H7 (cell line): ENCODE data around the gene FSIP2. TPM values are rescaled to one million over a fixed set of nuclear protein-coding genes. Genes with fewer than 3 reads are reported as not detected.

ENCODE experiments used
- DNase-seq: peaks from one replicate; pipeline ENCODE4 v3.0.0; 2012
- H3K27me3 ChIP-seq: 2 replicates; pipeline ENCODE4 v1.6.0; 2011; ENCODE audit warnings: mild to moderate bottlenecking, low read length; ENCODE audit not compliant: control insufficient read depth, insufficient read depth
- H3K36me3 ChIP-seq: replicated peaks from 2 replicates; pipeline ENCODE4 v1.5.1; 2011; ENCODE audit warnings: low read length; ENCODE audit not compliant: control insufficient read depth, insufficient read depth
- H3K4me3 ChIP-seq: 2 replicates; pipeline ENCODE4 v1.5.1; 2011; ENCODE audit warnings: low read depth, mild to moderate bottlenecking, control low read depth, low read length, moderate library complexity; ENCODE audit not compliant: insufficient read depth
- total RNA-seq: library from RNA; depleted of rRNA; stranded (reverse); fragments of >200 nt; shearing (Covaris generic); gene quantifications from 2 replicates; pipeline ENCODE4 v1.2.3, GENCODE V29; 2014

Gene FSIP2
- total RNA-seq, 1 experiment from 2014 or later, result 2.6 TPM

DNA sequence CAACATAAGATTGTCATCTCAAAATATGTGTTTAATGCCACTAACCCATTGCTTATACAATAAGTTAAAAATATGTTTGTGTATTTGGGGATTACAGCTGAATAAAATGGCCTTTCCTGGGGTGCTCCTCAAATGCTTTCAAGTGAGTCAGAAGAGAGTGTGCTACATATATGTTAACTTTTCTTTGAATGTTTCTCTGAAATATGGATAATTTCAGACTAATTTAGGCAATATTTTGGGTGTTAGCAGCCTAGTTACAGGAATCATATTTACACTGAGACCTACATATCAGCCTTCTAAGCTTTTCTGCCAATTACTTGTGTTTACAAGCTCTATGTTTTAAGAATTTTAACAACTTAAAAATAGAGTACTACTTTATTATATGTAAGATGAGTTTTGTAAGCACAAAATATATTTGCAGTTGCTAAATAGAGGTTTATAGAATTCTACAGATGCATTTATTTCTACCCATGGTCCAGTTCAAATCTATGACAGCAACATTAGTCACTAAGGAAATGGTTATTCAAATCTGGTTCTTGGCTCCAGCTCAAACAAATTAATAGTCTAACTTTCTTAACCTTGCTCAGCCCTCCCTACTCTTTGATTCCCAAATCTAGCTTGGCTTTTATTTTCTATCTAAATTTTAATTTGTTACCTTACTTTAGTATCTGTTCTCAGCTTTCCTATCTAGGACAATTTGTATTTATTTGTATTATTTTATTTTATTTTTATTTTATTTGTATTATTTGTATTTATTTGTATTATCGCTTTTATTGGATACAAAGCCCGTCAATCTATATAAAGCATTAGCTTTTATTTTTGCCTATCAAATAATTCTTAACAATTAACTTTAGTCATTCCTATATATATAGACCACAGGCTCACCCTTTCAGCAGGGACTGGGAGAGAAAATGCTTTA, 48.9 kb downstream of the FSIP2 start:
- DNase-seq, result no peak
- no peak overlapping the region for H3K4me3 ChIP-seq
- no peaks in the 10 kb centered on the region for H3K36me3 ChIP-seq
- no peaks in the 10 kb centered on the region for H3K27me3 ChIP-seq

DNA sequence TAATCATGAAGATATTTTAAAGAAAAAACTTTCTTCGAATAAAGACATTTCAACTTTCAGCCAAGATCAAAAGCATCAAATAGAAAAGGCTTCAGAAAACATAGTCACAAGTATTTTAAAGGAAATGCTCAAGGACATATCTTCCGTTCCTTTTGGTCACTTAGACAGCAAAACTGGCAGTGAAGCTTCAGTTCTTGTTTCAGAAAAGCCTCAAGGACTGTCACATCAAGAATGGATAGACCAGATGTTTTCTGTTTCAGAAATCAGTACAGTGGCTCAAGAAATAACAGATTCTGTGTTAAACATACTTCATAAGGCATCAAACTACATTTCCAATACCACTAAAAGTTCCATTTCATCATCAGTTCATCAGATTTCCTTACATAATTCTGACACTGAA, 51.8 kb downstream of the FSIP2 start:
- DNase-seq, result no peak
- H3K27me3 ChIP-seq, result no peaks in the 10 kb centered on the region
- H3K4me3 ChIP-seq, result no peak overlapping the region
- H3K36me3 ChIP-seq, result no peaks in the 10 kb centered on the region

DNA sequence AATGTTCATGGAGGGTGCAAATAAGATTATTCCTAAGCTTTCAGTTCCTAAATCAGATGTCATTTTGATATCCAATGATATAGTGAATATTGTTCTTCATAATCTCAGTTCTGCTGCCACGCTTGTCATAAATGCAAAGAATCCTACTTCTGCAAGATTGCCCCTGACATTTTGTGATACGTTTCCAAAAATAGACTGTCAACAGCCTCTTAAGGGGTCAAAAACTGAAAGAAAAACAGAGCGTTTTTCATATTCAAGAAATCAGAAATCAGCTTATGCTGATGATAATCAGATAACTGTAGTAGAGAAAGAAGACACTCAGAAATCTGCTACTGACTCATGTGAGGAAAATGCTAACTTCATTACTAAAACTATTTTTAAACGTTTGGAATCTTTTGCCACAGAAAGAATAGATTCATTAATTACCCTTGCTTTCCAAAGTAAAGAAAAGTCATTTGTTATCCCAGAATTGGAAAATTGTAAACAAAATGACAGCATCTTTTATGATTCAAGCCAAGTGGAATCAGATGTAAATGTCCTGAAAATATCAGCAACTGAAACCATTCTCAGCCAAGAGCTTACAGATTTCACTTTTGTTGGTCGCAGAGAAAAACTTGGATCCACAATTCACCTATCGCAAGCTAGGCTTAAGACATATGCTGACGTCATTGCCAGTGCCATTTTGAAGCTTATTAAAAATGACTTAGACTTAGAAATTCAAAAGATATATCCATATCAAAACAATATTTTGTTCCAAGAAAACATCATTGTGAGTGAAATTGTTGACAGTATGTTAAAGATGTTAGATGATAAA, 55.1 kb downstream of the FSIP2 start:
- no peaks in the 10 kb centered on the region for H3K36me3 ChIP-seq
- no peak overlapping the region for H3K4me3 ChIP-seq
- no peaks in the 10 kb centered on the region for H3K27me3 ChIP-seq
- DNase-seq, result no peak

DNA sequence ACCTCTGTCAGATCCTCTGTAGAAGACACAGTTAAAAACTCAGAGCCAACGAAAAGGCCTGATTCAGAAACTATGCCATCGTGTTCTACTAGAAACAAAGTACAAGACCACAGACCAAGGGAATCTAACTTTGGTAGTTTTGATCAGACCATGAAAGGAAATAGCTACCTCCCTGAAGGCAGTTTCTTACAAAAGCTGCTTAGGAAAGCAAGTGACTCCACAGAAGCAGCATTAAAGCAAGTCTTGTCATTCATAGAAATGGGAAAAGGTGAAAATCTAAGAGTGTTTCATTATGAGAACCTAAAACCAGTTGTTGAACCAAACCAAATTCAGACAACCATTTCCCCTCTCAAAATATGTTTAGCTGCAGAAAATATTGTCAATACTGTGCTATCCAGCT, 58.2 kb downstream of the FSIP2 start:
- Histone ChIP-seq H3K4me3 (no peak overlapping the region), H3K27me3 (no peaks in the 10 kb centered on the region), H3K36me3 (no peaks in the 10 kb centered on the region)
- DNase-seq, result no peak

DNA sequence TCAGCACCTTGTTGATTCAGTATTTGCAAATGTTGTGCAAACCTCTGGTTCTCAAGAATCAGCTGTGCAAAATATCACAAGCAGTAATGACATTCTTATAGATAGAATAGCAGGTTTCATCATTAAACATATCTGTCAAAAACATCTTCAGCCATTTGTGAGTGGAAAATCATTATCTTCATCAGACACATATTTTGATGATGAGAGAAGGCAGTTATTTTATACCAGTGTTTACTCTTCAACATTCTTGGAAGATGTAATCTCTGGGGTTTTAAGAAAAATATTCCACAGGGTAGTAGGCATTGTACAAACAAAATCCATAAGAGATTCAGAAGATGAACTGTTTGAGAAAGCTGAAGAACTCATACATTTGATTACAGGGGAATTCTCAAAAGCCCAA, 64.3 kb downstream of the FSIP2 start:
- Histone ChIP-seq H3K4me3 (no peak overlapping the region), H3K36me3 (no peaks in the 10 kb centered on the region), H3K27me3 (no peaks in the 10 kb centered on the region)
- no peak for DNase-seq

DNA sequence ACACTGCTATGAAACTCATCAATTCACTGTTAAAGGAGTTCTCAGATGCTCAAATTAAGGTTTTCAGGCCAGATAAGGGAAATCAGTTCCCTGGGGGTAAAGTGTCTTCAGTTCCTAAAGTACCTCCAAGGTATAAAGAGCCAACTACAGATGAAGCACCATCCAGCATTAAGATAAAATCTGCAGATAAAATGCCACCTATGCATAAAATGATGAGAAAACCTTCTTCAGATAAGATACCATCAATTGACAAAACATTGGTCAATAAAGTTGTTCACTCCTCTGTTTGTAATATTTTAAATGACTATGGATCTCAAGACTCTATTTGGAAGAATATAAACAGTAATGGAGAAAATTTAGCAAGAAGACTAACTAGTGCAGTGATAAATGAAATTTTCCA, 68.2 kb downstream of the FSIP2 start:
- Histone ChIP-seq H3K36me3 (no peaks in the 10 kb centered on the region), H3K4me3 (no peak overlapping the region), H3K27me3 (no peaks in the 10 kb centered on the region)
- no peak for DNase-seq

DNA sequence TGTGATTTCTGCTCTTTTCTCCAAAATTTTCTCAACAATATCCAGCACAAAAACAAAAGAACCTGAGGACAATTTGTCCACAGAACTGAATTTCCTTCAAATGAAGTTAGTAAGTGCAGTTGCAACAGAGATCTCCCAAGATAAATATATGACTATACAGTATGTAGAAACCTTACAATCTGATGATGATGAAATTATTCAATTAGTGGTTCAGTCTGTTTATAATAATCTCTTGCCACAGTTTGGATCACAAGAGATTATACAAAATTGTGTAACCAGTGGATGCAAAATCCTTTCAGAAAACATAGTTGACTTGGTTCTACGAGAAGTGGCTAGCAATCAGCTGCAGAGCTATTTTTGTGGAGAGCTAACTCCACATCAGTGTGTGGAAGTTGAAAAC, 68.7 kb downstream of the FSIP2 start:
- Histone ChIP-seq H3K36me3 (no peaks in the 10 kb centered on the region), H3K4me3 (no peak overlapping the region), H3K27me3 (no peaks in the 10 kb centered on the region)
- DNase-seq, result no peak

DNA sequence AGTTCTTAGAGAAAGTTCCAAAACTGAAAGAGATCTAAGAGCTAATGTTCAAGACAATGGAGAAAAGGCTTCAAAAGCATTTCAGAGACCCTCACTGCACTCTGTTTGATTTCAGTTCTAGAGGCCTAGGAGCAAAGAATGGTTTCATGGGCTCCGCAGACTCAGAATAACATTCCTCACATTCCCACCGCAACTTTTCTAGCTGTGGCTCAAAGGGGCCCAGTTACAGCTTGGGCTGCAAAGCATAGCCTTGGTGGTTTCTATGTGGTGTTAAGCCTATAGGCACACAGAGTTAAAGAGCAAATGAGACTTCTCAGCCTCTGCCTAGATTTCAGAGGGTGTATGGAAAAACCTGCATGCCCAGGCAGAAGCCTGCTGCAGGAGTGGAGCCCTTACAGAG, 73.0 kb downstream of the FSIP2 start:
- no peak for DNase-seq
- no peaks in the 10 kb centered on the region for H3K27me3 ChIP-seq
- no peak overlapping the region for H3K4me3 ChIP-seq
- no peaks in the 10 kb centered on the region for H3K36me3 ChIP-seq

DNA sequence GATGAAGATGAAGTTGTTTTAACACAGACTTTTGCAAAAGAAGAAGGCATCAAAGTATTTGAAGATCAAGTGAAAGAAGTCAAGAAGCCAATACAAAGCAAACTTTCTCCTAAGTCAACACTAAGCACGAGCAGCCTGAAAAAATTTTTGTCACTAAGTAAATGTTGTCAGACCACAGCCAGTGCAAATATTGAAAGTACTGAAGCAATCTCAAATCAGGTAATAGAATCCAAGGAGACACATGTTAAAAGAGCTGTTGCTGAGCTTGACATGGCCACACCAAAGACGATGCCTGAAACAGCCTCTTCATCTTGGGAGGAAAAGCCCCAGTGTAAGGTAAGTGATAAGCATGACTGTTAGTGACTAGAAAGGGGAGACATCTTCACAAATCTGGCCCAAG, 75.1 kb downstream of the FSIP2 start:
- Histone ChIP-seq H3K27me3 (no peaks in the 10 kb centered on the region), H3K4me3 (no peak overlapping the region)
- DNase-seq, result no peak

DNA sequence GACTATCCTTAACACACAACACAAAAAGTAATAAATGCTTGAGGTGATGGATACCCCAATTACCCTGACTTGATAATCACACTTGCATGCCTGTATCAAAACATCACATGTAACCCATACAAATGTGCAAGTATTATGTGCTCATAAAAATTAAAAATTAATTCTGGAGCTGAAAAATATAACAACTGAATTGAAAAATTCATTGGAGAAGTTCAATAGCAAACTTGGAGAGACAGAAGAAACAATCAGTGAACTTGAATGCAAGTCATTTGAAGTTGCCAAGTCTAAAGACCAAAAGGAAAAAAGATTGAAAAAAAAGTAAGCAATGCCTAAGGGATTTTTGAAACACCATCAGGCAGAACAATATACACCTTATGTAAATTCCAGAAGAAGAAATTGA, 79.4 kb downstream of the FSIP2 start:
- H3K27me3 ChIP-seq, result no peaks in the 10 kb centered on the region
- H3K36me3 ChIP-seq, result no peaks in the 10 kb centered on the region
- no peak overlapping the region for H3K4me3 ChIP-seq
- DNase-seq, result no peak

More for the DNA sequence above, 75.1 kb downstream of the FSIP2 start:
- H3K36me3 ChIP-seq, result no peaks in the 10 kb centered on the region

DNA sequence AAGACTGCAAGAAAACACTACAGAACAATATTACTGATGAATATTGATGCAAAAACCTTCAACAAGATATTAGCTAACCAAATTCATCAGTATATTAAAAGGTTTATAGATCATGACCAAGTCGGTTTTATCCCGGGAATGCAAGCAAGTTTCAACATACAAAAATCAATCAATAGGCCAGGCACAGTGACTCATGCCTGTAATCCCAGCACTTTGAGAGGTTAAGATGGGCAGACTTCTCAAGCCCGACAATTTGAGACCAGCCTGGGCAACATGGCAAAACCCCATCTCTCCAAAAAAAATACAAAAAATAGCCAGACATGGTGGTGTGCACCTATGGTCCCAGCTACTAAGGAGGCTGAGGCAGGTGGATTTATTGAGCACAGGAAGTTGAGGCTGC, 82.9 kb downstream of the FSIP2 start:
- Histone ChIP-seq H3K27me3 (no peaks in the 10 kb centered on the region), H3K36me3 (no peaks in the 10 kb centered on the region), H3K4me3 (no peak overlapping the region)
- DNase-seq, result no peak

DNA sequence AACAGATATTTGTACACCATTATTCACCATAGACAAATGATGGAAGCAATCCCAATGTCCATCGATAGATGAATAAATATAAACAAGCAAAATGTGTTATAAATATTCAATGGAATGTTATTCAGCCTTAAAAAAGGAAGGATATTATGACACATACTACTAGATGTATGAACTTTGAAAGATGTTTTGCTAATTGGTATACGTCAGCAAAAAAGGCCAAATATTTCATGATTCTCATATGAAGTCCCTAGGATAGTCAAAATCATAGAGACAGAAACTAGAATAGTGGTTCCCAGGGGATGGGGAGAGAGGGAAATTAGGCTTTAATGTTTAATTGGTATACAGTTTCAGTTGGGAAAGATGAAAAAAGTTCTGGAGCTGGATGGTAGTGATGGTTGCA, 85.2 kb downstream of the FSIP2 start:
- no peak for DNase-seq
- Histone ChIP-seq H3K36me3 (no peaks in the 10 kb centered on the region), H3K4me3 (no peak overlapping the region), H3K27me3 (no peaks in the 10 kb centered on the region)

DNA sequence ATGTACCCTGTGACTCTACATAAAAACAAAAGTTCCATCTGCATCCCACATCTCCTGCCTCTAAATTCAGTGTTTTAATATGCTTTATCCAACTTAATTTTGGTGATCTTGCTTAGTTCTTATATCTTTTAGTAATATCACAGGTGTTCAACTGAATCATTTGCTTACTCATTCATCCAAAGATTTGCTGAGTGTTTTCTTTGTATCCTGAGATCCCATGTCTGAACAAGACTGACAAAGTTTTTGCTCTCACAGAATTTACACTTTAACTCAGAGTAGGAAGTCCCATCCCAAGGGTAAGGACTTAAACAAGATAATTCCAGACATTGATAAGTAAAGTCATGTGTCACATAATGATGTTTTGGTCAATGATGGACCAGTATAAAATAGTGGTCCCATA, 87.0 kb downstream of the FSIP2 start:
- H3K27me3 ChIP-seq, result no peaks in the 10 kb centered on the region
- no peaks in the 10 kb centered on the region for H3K36me3 ChIP-seq
- no peak for DNase-seq
- no peak overlapping the region for H3K4me3 ChIP-seq

DNA sequence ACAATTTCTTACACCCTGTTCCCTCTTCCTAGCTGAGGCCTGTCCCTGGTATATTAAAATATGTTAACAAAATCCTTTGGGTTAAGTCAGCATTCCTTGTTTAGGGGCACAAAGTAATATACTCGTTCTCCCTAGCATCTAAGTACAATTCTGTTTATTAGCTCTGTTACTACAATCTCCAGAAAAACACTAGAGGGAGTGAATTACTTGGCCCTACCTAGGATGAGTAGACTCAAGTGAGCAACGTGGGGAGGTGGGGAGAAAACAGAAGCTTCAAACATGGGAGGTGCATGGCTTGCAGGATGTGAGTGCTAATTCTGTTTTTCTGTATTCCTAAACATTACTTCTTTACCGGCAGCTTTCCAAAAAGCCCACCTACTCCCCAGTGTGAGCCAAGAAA, 89.7 kb downstream of the FSIP2 start:
- Histone ChIP-seq H3K36me3 (no peaks in the 10 kb centered on the region), H3K4me3 (no peak overlapping the region), H3K27me3 (no peaks in the 10 kb centered on the region)
- no peak for DNase-seq

DNA sequence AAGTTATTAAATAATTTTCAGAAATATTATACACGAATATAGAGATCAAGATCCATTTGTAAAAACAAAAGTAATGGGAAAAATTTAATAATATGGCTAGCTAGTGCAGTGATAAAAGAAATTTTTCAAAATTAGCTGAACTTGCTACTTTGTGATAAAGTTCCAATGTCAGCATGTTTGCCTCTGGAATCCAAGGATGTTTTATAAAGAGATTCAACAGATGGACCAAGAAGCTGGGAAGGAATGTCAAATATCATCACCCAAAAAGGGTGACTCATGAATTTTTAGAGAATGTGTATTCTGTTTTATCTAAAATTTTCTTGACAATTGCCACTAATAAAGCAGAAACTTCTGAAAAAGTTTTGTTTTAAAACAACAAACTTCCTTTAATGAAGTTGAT, 95.3 kb downstream of the FSIP2 start:
- DNase-seq, result no peak
- Histone ChIP-seq H3K36me3 (no peaks in the 10 kb centered on the region), H3K4me3 (no peak overlapping the region), H3K27me3 (no peaks in the 10 kb centered on the region)
